ENCODE data around the gene IFT43. TPM values are rescaled to one million over a fixed set of nuclear protein-coding genes. Genes with fewer than 3 reads are reported as not detected.
A peak's percentile ranks its signal among the peaks of the same experiment; 100 is the strongest.

The IFT43 gene
- total RNA-seq, 1 experiment from 2014 or later: 20.3 TPM

GRCh38 chr14:76045773-76046172, 60.2 kb downstream of the IFT43 start:
- DNase-seq (ENCODE audit: low spot score): no peak
- intact Hi-C loops (cut with micrococcal nuclease; ENCODE audit: unreplicated experiment): no loop called here
- Histone ChIP-seq H3K9me3 (ENCODE audit: low read depth, low read length, poor library complexity, severe bottlenecking) (no peaks in the 10 kb centered on the region), H3K27me3 (replicated peaks; ENCODE audit: insufficient read depth, low read depth, low read length, poor library complexity) (no peaks in the 10 kb centered on the region), H3K4me3 (ENCODE audit: low read depth, low read length, poor library complexity, severe bottlenecking) (no peak overlapping the region), H3K4me1 (ENCODE audit: insufficient read depth, low read length, poor library complexity, severe bottlenecking) (no peaks in the 10 kb centered on the region), H3K36me3 (ENCODE audit: insufficient read depth, low read length, poor library complexity, severe bottlenecking) (no peaks in the 10 kb centered on the region), H3K27ac (ENCODE audit: low read depth, low read length, poor library complexity, severe bottlenecking) (no peak overlapping the region)
- no TSS peak for BruUV-seq (replicated peaks)
- TF ChIP-seq CTCF (conservative IDR thresholded peaks at IDR 0.05; ENCODE audit: low read depth, low read length) (no peak), EZH2 (IDR thresholded peaks at IDR 0.05; ENCODE audit: borderline replicate concordance, low read depth, low read length, poor library complexity, severe bottlenecking) (no peak)
- CTCF ChIA-PET: interaction anchor here (0.6 kb wide), 1 partner anchor 18 kb away, joined by 5 read pairs; no protein-coding TSS in a partner anchor
- POLR2A ChIA-PET (ENCODE audit: low non-redundant PET): no interaction called here

GRCh38 chr14:76050250-76050649, 64.7 kb downstream of the IFT43 start:
- Histone ChIP-seq H3K4me1 (ENCODE audit: insufficient read depth, low read length, poor library complexity, severe bottlenecking) (no peaks in the 10 kb centered on the region), H3K27ac (ENCODE audit: low read depth, low read length, poor library complexity, severe bottlenecking) (no peak overlapping the region), H3K4me3 (ENCODE audit: low read depth, low read length, poor library complexity, severe bottlenecking) (no peak overlapping the region), H3K9me3 (ENCODE audit: low read depth, low read length, poor library complexity, severe bottlenecking) (no peaks in the 10 kb centered on the region), H3K36me3 (ENCODE audit: insufficient read depth, low read length, poor library complexity, severe bottlenecking) (no peaks in the 10 kb centered on the region), H3K27me3 (replicated peaks; ENCODE audit: insufficient read depth, low read depth, low read length, poor library complexity) (no peaks in the 10 kb centered on the region)
- POLR2A ChIA-PET (ENCODE audit: low non-redundant PET): no interaction called here
- no TSS peak for BruUV-seq (replicated peaks)
- intact Hi-C loops (cut with micrococcal nuclease; ENCODE audit: unreplicated experiment): no loop called here
- TF ChIP-seq EZH2 (IDR thresholded peaks at IDR 0.05; ENCODE audit: borderline replicate concordance, low read depth, low read length, poor library complexity, severe bottlenecking) (no peak), CTCF (conservative IDR thresholded peaks at IDR 0.05; ENCODE audit: low read depth, low read length) (no peak)
- CTCF ChIA-PET: interaction anchor here (0.5 to 1.5 kb wide), 5 partner anchors 303 to 595 kb away, joined by 3 to 7 read pairs (median 6); no protein-coding TSS in a partner anchor
- no peak for DNase-seq (ENCODE audit: low spot score)

- intact Hi-C loops (cut with micrococcal nuclease; ENCODE audit: unreplicated experiment): loop anchor here (1.0 kb wide), 2 partner anchors 301 to 336 kb away; no protein-coding TSS in a partner anchor
- no peaks in the 10 kb centered on the region for H3K9me3 ChIP-seq (ENCODE audit: low read depth, low read length, poor library complexity, severe bottlenecking)
- peak; percentile 76 for DNase-seq (ENCODE audit: low spot score)
- ChIA-PET CTCF (interaction anchor here (0.5 to 1.5 kb wide), 6 partner anchors 302 to 595 kb away, joined by 3 to 7 read pairs (median 4); no protein-coding TSS in a partner anchor), POLR2A (ENCODE audit: low non-redundant PET) (interaction anchor here (0.6 kb wide), 1 partner anchor 333 kb away, joined by 4 read pairs; no protein-coding TSS in a partner anchor)
- H3K27me3 ChIP-seq (replicated peaks; ENCODE audit: insufficient read depth, low read depth, low read length, poor library complexity): no peaks in the 10 kb centered on the region
- H3K27ac ChIP-seq (ENCODE audit: low read depth, low read length, poor library complexity, severe bottlenecking): no peak overlapping the region
- no peaks in the 10 kb centered on the region for H3K36me3 ChIP-seq (ENCODE audit: insufficient read depth, low read length, poor library complexity, severe bottlenecking)
- H3K4me1 ChIP-seq (ENCODE audit: insufficient read depth, low read length, poor library complexity, severe bottlenecking): no peaks in the 10 kb centered on the region
- no peak overlapping the region for H3K4me3 ChIP-seq (ENCODE audit: low read depth, low read length, poor library complexity, severe bottlenecking)
- no TSS peak for BruUV-seq (replicated peaks)
- peak; percentile 82 for TF ChIP-seq CTCF (conservative IDR thresholded peaks at IDR 0.05; ENCODE audit: low read depth, low read length)
- TF ChIP-seq EZH2 (IDR thresholded peaks at IDR 0.05; ENCODE audit: borderline replicate concordance, low read depth, low read length, poor library complexity, severe bottlenecking): no peak
Measured at GRCh38 chr14:76050797-76051392, 65.3 kb downstream of the IFT43 start.
